CD14-positive monocyte (primary cell): ENCODE measurements around the gene ANO2. TPM values are rescaled to one million over a fixed set of nuclear protein-coding genes. Genes with fewer than 3 reads are reported as not detected.

Source experiments
- DNase-seq, 3 donors: peaks; one replicate each; pipeline ENCODE4 v3.0.0-alpha.2; 2011 to 2022
- H2AFZ ChIP-seq: 2 replicates; pipeline ENCODE4 v1.6.0; 2012; ENCODE audit warnings: mild to moderate bottlenecking, low read depth, low read length, inconsistent platforms; ENCODE audit not compliant: insufficient read depth, poor library complexity, severe bottlenecking
- H3K27ac ChIP-seq, 2 donors: 1 replicate in 1 of 2; 2 replicates in 1 of 2; pipeline ENCODE4 v1.5.1; 2012 to 2013; ENCODE audit warnings: low read length in 2 of 2, control low read depth in 1 of 2, inconsistent platforms in 1 of 2, low read depth in 1 of 2, mild to moderate bottlenecking in 1 of 2
- H3K27me3 ChIP-seq, 2 donors: one replicate each; pipeline versions ENCODE4 v1.6.0 to v1.6.1; 2011 to 2013; ENCODE audit warnings: low read length in 2 of 2; ENCODE audit not compliant: control insufficient read depth in 2 of 2, insufficient read depth in 2 of 2
- H3K36me3 ChIP-seq, 2 donors: replicated peaks in 1 of 2; 1 replicate in 1 of 2; 2 replicates in 1 of 2; pipeline versions ENCODE4 v1.5.1 to v1.6.1; 2012 to 2013; ENCODE audit warnings: low read length in 2 of 2, control low read depth in 1 of 2, inconsistent platforms in 1 of 2, mild to moderate bottlenecking in 1 of 2; ENCODE audit not compliant: insufficient read depth in 2 of 2, control insufficient read depth in 1 of 2
- H3K4me1 ChIP-seq, 2 donors: 1 replicate in 1 of 2; 2 replicates in 1 of 2; pipeline versions ENCODE4 v1.5.1 to v1.6.1; 2012 to 2013; ENCODE audit warnings: low read length in 2 of 2, control low read depth in 1 of 2, inconsistent platforms in 1 of 2, mild to moderate bottlenecking in 1 of 2, moderate library complexity in 1 of 2; ENCODE audit not compliant: insufficient read depth in 2 of 2, control insufficient read depth in 1 of 2
- H3K4me2 ChIP-seq: replicated peaks from 2 replicates; pipeline ENCODE3; 2012; ENCODE audit warnings: low read length, moderate library complexity, mild to moderate bottlenecking; ENCODE audit not compliant: poor library complexity, severe bottlenecking; ENCODE audit errors: extremely low read depth
- H3K4me3 ChIP-seq, 3 experiments: fragments of 200-600 bp in 1 of 3; sonication (generic) in 1 of 3; replicated peaks in 1 of 3; 1 replicate in 2 of 3; 2 replicates in 1 of 3; pipeline ENCODE4 v1.5.1; 2011 to 2013; ENCODE audit warnings: low read length in 3 of 3, mild to moderate bottlenecking in 3 of 3, control low read depth in 2 of 3, low read depth in 2 of 3, inconsistent platforms in 1 of 3, moderate library complexity in 1 of 3
- H3K79me2 ChIP-seq: 2 replicates; pipeline ENCODE4 v1.6.0; 2012; ENCODE audit warnings: mild to moderate bottlenecking, control low read depth, inconsistent platforms, low read length, moderate library complexity; ENCODE audit not compliant: insufficient read depth
- H3K9ac ChIP-seq: 2 replicates; pipeline ENCODE4 v1.6.0; 2017; ENCODE audit warnings: low read length, mild to moderate bottlenecking; ENCODE audit not compliant: insufficient read depth, poor library complexity, severe bottlenecking
- H3K9me3 ChIP-seq, 2 donors: replicated peaks in 1 of 2; 1 replicate in 1 of 2; 2 replicates in 1 of 2; pipeline versions ENCODE4 v1.5.1 to v1.6.1; 2012 to 2013; ENCODE audit warnings: low read length in 2 of 2, control low read depth in 1 of 2; ENCODE audit not compliant: control insufficient read depth in 1 of 2, insufficient read depth in 1 of 2
- H4K20me1 ChIP-seq: 2 replicates; pipeline ENCODE4 v1.6.0; 2012; ENCODE audit warnings: mild to moderate bottlenecking, low read length, control low read depth, moderate library complexity; ENCODE audit not compliant: insufficient read depth
- H3K27ac Mint-ChIP-seq, 7 donors: one replicate each; pipeline ENCODE4 v1.8.0; 2020; ENCODE audit warnings: mild to moderate bottlenecking in 7 of 7, mixed read lengths in 7 of 7, moderate library complexity in 6 of 7, inconsistent platforms in 2 of 7
- H3K27me3 Mint-ChIP-seq, 3 donors: one replicate each; pipeline ENCODE4 v1.8.0; 2021 to 2022; ENCODE audit warnings: low read depth in 3 of 3, mild to moderate bottlenecking in 3 of 3, mixed read lengths in 3 of 3, moderate library complexity in 3 of 3, inconsistent platforms in 1 of 3
- H3K36me3 Mint-ChIP-seq, 2 donors: one replicate each; pipeline ENCODE4 v1.8.0; 2020; ENCODE audit warnings: mixed read lengths in 2 of 2, inconsistent platforms in 1 of 2, mild to moderate bottlenecking in 1 of 2
- H3K4me1 Mint-ChIP-seq: one replicate; pipeline ENCODE4 v1.8.0; 2020; ENCODE audit warnings: mild to moderate bottlenecking, mixed read lengths
- H3K4me3 Mint-ChIP-seq, 2 donors: one replicate each; pipeline ENCODE4 v1.8.0; 2020; ENCODE audit warnings: mild to moderate bottlenecking in 2 of 2, mixed read lengths in 2 of 2, moderate library complexity in 1 of 2
- H3K9me3 Mint-ChIP-seq, 7 donors: one replicate each; pipeline ENCODE4 v1.8.0; 2020 to 2022; ENCODE audit warnings: mixed read lengths in 7 of 7, mild to moderate bottlenecking in 6 of 7, moderate library complexity in 6 of 7, inconsistent platforms in 2 of 7
- WGBS: methylation state at CpG from one replicate; pipeline ENCODE4 v1.1.5; 2013; ENCODE audit warnings: missing lambda C conversion rate; ENCODE audit not compliant: insufficient coverage; 5-methylcytosine and 5-hydroxymethylcytosine counted together
- intact Hi-C, 2 donors: fragments of 100-400 bp; cut with micrococcal nuclease; formaldehyde crosslinking; loops; one replicate each; pipeline versions ENCODE4 v1.15.0 to v1.15.1; 2023
- polyA plus RNA-seq, 3 donors: library from polyadenylated mRNA; depleted of rRNA in 1 of 3; unstranded in 2 of 3; stranded (reverse) in 1 of 3; fragments of 300-500 nt in 2 of 3; fragments of >200 nt in 1 of 3; fragmentation: Illumina TruSeq in 2 of 3; gene quantifications; 1 replicate in 2 of 3; 2 replicates in 1 of 3; pipeline ENCODE4 v1.2.3, GENCODE V29; 2012 to 2021
- TF ChIP-seq, protein P1 (sequence below): fragments of 200-600 bp; IDR thresholded peaks from one replicate; pipeline ENCODE4 v1.8.0; 2022; ENCODE audit warnings: antibody characterized with exemption, mild to moderate bottlenecking

The ANO2 gene
- polyA plus RNA-seq, 3 donors, result not detected

DNA sequence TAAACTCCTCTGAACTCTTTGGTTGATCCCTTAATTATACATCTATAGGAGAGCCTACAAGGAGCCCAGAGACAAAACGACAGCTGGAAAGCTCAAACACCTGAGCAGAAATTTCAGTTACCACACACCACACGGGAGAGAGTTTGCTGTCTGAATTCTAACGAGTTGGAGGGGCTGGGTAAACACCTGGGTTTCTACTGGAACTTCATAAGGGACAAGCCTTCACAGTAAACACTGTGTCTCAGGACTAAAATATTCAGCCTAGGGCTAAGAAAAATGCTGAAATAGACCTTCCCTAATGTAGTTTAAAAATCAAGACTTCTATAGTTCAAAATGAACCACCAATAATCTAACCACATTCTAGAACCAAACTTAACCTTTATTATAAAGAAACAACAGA is 9.6 kb upstream of the ANO2 start:
- Histone ChIP-seq H3K27me3 (peaks cover 2 to 4% of the 10 kb centered on the region in 2 donors), H3K9me3 (no peaks in the 10 kb centered on the region), H3K79me2 (no peaks in the 10 kb centered on the region), H4K20me1 (no peaks in the 10 kb centered on the region), H3K9ac (no peak overlapping the region), H3K4me3 (no peak overlapping the region), H3K27ac (no peak overlapping the region), H3K4me2 (no peak overlapping the region), H2AFZ (no peak overlapping the region), H3K4me1 (no peaks in the 10 kb centered on the region), H3K36me3 (no peaks in the 10 kb centered on the region)
- TF ChIP-seq, protein P1, sequence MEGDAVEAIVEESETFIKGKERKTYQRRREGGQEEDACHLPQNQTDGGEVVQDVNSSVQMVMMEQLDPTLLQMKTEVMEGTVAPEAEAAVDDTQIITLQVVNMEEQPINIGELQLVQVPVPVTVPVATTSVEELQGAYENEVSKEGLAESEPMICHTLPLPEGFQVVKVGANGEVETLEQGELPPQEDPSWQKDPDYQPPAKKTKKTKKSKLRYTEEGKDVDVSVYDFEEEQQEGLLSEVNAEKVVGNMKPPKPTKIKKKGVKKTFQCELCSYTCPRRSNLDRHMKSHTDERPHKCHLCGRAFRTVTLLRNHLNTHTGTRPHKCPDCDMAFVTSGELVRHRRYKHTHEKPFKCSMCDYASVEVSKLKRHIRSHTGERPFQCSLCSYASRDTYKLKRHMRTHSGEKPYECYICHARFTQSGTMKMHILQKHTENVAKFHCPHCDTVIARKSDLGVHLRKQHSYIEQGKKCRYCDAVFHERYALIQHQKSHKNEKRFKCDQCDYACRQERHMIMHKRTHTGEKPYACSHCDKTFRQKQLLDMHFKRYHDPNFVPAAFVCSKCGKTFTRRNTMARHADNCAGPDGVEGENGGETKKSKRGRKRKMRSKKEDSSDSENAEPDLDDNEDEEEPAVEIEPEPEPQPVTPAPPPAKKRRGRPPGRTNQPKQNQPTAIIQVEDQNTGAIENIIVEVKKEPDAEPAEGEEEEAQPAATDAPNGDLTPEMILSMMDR, result no peak
- no peaks in the 10 kb centered on the region for H3K4me1 Mint-ChIP-seq
- no peak for DNase-seq
- H3K27me3 Mint-ChIP-seq, result peaks cover 5 to 11% (median 6%) of the 10 kb centered on the region in 3 donors
- WGBS, result no CpG with 5 or more reads among the region's 3 CpGs
- intact Hi-C loops, result no loop called here
- H3K36me3 Mint-ChIP-seq, result no peaks in the 10 kb centered on the region
- H3K4me3 Mint-ChIP-seq, result no peak overlapping the region
- H3K9me3 Mint-ChIP-seq, result peaks cover 0 to 10% (median 3%) of the 10 kb centered on the region in 7 donors
- no peak overlapping the region for H3K27ac Mint-ChIP-seq

DNA sequence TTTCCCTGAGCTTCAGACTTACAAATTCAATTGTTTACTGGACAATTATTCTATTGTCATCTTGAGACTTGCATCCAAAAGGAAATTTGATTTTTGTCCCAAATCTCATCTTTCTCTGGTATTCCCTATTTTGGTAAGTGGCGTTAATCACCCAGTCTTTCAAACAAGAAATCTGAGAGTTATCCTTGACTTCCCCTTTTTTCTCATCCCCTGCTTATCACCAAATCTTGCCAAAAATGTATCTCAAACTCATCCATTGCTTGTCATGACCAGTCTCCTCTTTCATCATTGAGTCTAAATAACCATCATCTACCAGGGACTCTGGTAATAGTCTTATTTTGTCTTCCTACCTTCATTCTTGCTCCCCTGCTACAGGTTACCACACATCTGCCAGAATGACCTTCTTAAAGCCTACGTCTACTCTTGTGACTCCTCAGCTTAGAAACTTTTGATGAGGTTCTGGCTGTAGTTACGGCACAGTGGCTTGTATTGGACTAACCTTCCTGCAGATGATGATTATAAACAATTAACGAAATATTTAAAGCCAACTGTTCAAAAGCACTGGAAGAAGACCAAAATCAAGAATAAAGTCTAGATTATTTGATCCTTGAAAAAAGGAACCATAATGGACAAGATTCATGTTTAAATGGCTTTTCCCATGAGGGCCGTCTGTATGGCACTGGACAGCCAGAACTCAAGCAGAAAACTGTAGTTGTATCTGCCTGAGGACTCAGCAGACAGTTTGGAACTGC is 9.0 kb upstream of the ANO2 start:
- no peak overlapping the region for H3K4me3 Mint-ChIP-seq
- H3K27ac Mint-ChIP-seq, result no peak overlapping the region
- Histone ChIP-seq H3K27me3 (peaks cover 2 to 4% of the 10 kb centered on the region in 2 donors), H3K4me3 (no peak overlapping the region), H3K9ac (no peak overlapping the region), H3K27ac (no peak overlapping the region), H3K9me3 (no peaks in the 10 kb centered on the region), H3K4me1 (no peaks in the 10 kb centered on the region), H3K36me3 (no peaks in the 10 kb centered on the region), H3K4me2 (no peak overlapping the region), H2AFZ (no peak overlapping the region), H4K20me1 (no peaks in the 10 kb centered on the region), H3K79me2 (no peaks in the 10 kb centered on the region)
- H3K36me3 Mint-ChIP-seq, result no peaks in the 10 kb centered on the region
- no peak for DNase-seq
- H3K27me3 Mint-ChIP-seq, result peaks cover 5 to 11% (median 8%) of the 10 kb centered on the region in 3 donors
- intact Hi-C loops, result no loop called here
- 100% methylated on average over 3 of the region's 5 CpGs for WGBS
- TF ChIP-seq, protein P1, result no peak
- H3K4me1 Mint-ChIP-seq, result no peaks in the 10 kb centered on the region
- H3K9me3 Mint-ChIP-seq, result peaks cover 0 to 10% (median 3%) of the 10 kb centered on the region in 7 donors
